H1 (cell line): ENCODE data around the gene ABCA1. TPM values are rescaled to one million over a fixed set of nuclear protein-coding genes. Genes with fewer than 3 reads are reported as not detected.

Source experiments
- RFX5 ChIP-seq: IDR thresholded peaks from 2 replicates; pipeline ENCODE4 v1.6.1; 2011; ENCODE audit warnings: low read depth, low read length, improper control_type of control experiment, borderline replicate concordance
- RNF2 ChIP-seq: fragments of 200-900, 300-1000 bp; sonication (generic); IDR thresholded peaks from 2 replicates; pipeline ENCODE4 v1.7.1; 2016; ENCODE audit warnings: borderline replicate concordance, low read depth, mild to moderate bottlenecking, antibody characterized with exemption, low read length; ENCODE audit not compliant: poor library complexity, severe bottlenecking; ENCODE audit errors: missing control alignments
- SAP30 ChIP-seq: fragments of 300-600 bp; sonication (generic); IDR thresholded peaks from 2 replicates; pipeline ENCODE4 v1.7.1; 2012; ENCODE audit warnings: low read length, moderate library complexity, mild to moderate bottlenecking, inconsistent platforms; ENCODE audit not compliant: insufficient read depth, insufficient replicate concordance
- polyA plus RNA-seq, 7 experiments: library from polyadenylated mRNA; depleted of rRNA in 3 of 7; stranded (reverse) in 5 of 7; unstranded in 2 of 7; fragments of >200 nt in 5 of 7; fragments of 200-250 nt in 2 of 7; gene quantifications; 1 replicate in 5 of 7; 2 replicates in 1 of 7; 4 replicates in 1 of 7; pipeline versions ENCODE4 v1.2.1 to v1.2.3, GENCODE V29; 2011 to 2013; ENCODE audit warnings: missing spikeins in 2 of 7, mixed read lengths in 2 of 7
- total RNA-seq: library from RNA; stranded (reverse); fragmentation: NEBNext Ultra II Directional; extraction: Animal tissue kit (Norgen Biotek cat#: 25700); gene quantifications from 2 replicates; pipeline ENCODE4 v1.2.1, GENCODE V29; 2021

The ABCA1 gene
- total and polyA plus RNA-seq, 2 of the 8 experiments (the other 6 are each of a cell fraction or from before 2014, with no cell fraction given), result 6.9 to 7.8 TPM

DNA sequence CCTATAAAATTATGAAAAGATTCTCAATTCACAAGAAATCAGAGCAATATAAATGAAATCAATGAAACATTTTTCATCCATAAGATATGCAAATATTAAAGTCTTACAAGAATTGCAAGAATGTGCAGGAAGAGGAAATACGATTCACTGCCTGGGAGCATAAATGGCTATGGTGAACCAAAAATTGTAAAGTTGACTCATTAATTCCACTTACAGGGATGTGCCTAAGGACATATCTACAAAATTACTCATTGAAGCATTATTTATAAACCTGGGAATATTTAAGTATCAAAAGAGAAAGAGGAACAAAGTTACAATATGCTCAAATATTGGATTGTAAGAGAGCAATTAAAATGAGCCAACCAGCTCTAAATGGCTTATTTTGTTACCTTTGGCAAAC, 187.3 kb downstream of the ABCA1 start (continued):
- TF ChIP-seq RFX5 (no peak), SAP30 (no peak), RNF2 (no peak)
